ENCODE data around the gene ZSCAN10. TPM values are rescaled to one million over a fixed set of nuclear protein-coding genes. Genes with fewer than 3 reads are reported as not detected.

The ZSCAN10 gene
- total RNA-seq, 1 experiment from 2014 or later: 0.76 TPM

GRCh38 chr16:3062553-3062952, 36.5 kb downstream of the ZSCAN10 start (continued):
- TF ChIP-seq CTCF (IDR thresholded peaks at IDR 0.05 in 2 of 3, conservative IDR thresholded peaks at IDR 0.05 in 1 of 3; ENCODE audit: borderline replicate concordance in 1 of 3, insufficient read depth in 1 of 3, low read depth in 2 of 3, low read length in 2 of 3) (no peak), EZH2 (IDR thresholded peaks at IDR 0.05) (no peak), ELF1 (IDR thresholded peaks at IDR 0.05; ENCODE audit: borderline replicate concordance, low read depth) (no peak)

GRCh38 chr16:3060339-3061127, 38.6 kb downstream of the ZSCAN10 start:
- ChIA-PET POLR2A (no interaction called here), RAD21 (ENCODE audit: low non-redundant PET in 1 of 2, low total read pairs in 2 of 2, uncharacterized antibody in 2 of 2, unreplicated experiment in 2 of 2) (no interaction called here), CTCF (interaction anchor here (1.1 to 2.5 kb wide), 4 partner anchors 11 to 112 kb away, joined by 5 to 16 read pairs (median 10); no protein-coding TSS in a partner anchor)
- no peak for DNase-seq (ENCODE audit: low read depth, low spot score)
- Histone ChIP-seq H3K79me2 (ENCODE audit: insufficient read depth, low read length) (no peaks in the 10 kb centered on the region), H4K20me1 (ENCODE audit: insufficient read depth) (no peaks in the 10 kb centered on the region), H3K9me3 (ENCODE audit: control insufficient read depth in 1 of 2, insufficient read depth in 1 of 2, low read depth in 1 of 2, low read length in 2 of 2) (no peaks in the 10 kb centered on the region), H3K36me3 (ENCODE audit: control insufficient read depth in 1 of 2, insufficient read depth in 2 of 2, low read length in 2 of 2) (no peaks in the 10 kb centered on the region), H3K27ac (ENCODE audit: low read depth, low read length) (no peak overlapping the region), H3K4me2 (ENCODE audit: low read length) (no peak overlapping the region), H3K9ac (ENCODE audit: low read length) (no peak overlapping the region), H3K9me2 (ENCODE audit: insufficient read depth) (no peaks in the 10 kb centered on the region), H2AFZ (ENCODE audit: low read depth, low read length, poor library complexity, severe bottlenecking) (no peak overlapping the region), H3K4me3 (replicated peaks in 1 of 2; ENCODE audit: low read depth in 1 of 2, low read length in 2 of 2) (no peak overlapping the region), H3K27me3 (ENCODE audit: insufficient read depth, low read length) (no peaks in the 10 kb centered on the region), H3K4me1 (ENCODE audit: control insufficient read depth in 1 of 2, insufficient read depth in 2 of 2, low read length in 2 of 2) (peaks cover 0 to 25% of the 10 kb centered on the region in 2 experiments; a peak in 3 of 4 replicates)
- ATAC-seq: no peak
- intact Hi-C loops (cut with micrococcal nuclease): no loop called here
- TF ChIP-seq CBX3 (IDR thresholded peaks at IDR 0.05; ENCODE audit: low read depth) (no peak), POLR2A (IDR thresholded peaks at IDR 0.05; ENCODE audit: borderline replicate concordance, extremely low read depth, insufficient read depth, insufficient read length) (no peak), FOSL1 (IDR thresholded peaks at IDR 0.05; ENCODE audit: low read depth) (no peak), ELF1 (IDR thresholded peaks at IDR 0.05; ENCODE audit: borderline replicate concordance, low read depth) (no peak), CTCF (IDR thresholded peaks at IDR 0.05 in 2 of 3, conservative IDR thresholded peaks at IDR 0.05 in 1 of 3; ENCODE audit: borderline replicate concordance in 1 of 3, insufficient read depth in 1 of 3, low read depth in 2 of 3, low read length in 2 of 3) (no peak), ZNF274 (IDR thresholded peaks at IDR 0.05; ENCODE audit: low read depth, low read length) (no peak), SRF (IDR thresholded peaks at IDR 0.05; ENCODE audit: low read depth) (no peak), EZH2phosphoT487 (IDR thresholded peaks at IDR 0.05; ENCODE audit: borderline replicate concordance) (no peak), REST (IDR thresholded peaks at IDR 0.05; ENCODE audit: low read depth) (no peak)
- no TSS peak for BruUV-seq (replicated peaks)

Measured in HCT116 (cell line).